HepG2 (cell line): Measurements from ENCODE around the gene TUBA4B. TPM values are rescaled to one million over a fixed set of nuclear protein-coding genes. Genes with fewer than 3 reads are reported as not detected.
A peak's percentile ranks its signal among the peaks of the same experiment; 100 is the strongest.

Experiments used
- ETV5 ChIP-seq: IDR thresholded peaks from 2 replicates; pipeline ENCODE4 v1.6.1; 2018; ENCODE audit warnings: missing biosample characterization, missing genetic modification reagents, inconsistent platforms, borderline replicate concordance
- FOXP1 ChIP-seq, 2 experiments: fragments of 450-650 bp in 1 of 2; IDR thresholded peaks; 2 replicates each; pipeline ENCODE4 v1.6.1; 2017 to 2018; ENCODE audit warnings: antibody characterized with exemption in 1 of 2
- MTF2 ChIP-seq: sonication (generic); formaldehyde crosslinking; IDR thresholded peaks from 2 replicates; pipeline ENCODE4 v1.5.0; 2020; ENCODE audit warnings: missing genetic modification reagents, borderline replicate concordance
- polyA plus RNA-seq, 8 experiments: library from polyadenylated mRNA; depleted of rRNA in 3 of 8; stranded (reverse) in 7 of 8; unstranded in 1 of 8; fragments of >200 nt; fragmentation: Illumina TruSeq in 4 of 8; extraction: Trizol in 4 of 8; gene quantifications; 2 replicates each; pipeline versions ENCODE4 v1.2.1 to v1.2.3, GENCODE V29; 2011 to 2016; ENCODE audit warnings: low read depth in 4 of 8, missing spikeins in 1 of 8, mixed read lengths in 1 of 8; ENCODE audit not compliant: insufficient read depth in 1 of 8
- total RNA-seq, 5 experiments: library from RNA; depleted of rRNA; stranded (reverse); fragments of >200 nt; fragmentation: Illumina TruSeq; extraction: Trizol; gene quantifications; 2 replicates each; pipeline ENCODE4 v1.2.3, GENCODE V29; 2016; ENCODE audit warnings: low read depth in 1 of 5
- TF ChIP-seq, protein P1 (sequence below): sonication (generic); formaldehyde crosslinking; IDR thresholded peaks from 2 replicates; pipeline ENCODE4 v1.5.0; 2020; ENCODE audit warnings: missing genetic modification reagents
- TF ChIP-seq, protein P2 (sequence below): sonication (generic); formaldehyde crosslinking; IDR thresholded peaks from 2 replicates; pipeline ENCODE4 v1.8.1; 2023; ENCODE audit warnings: missing genetic modification reagents, inconsistent platforms, borderline replicate concordance
- TF ChIP-seq, protein P3 (sequence below): sonication (generic); formaldehyde crosslinking; IDR thresholded peaks from 2 replicates; pipeline ENCODE4 v1.5.0; 2020; ENCODE audit warnings: mild to moderate bottlenecking, missing genetic modification reagents
- TF ChIP-seq, protein P4 (sequence below): sonication (generic); formaldehyde crosslinking; IDR thresholded peaks from 2 replicates; pipeline ENCODE4 v1.4.0; 2020; ENCODE audit warnings: missing genetic modification reagents, borderline replicate concordance
- TF ChIP-seq, protein P5 (sequence below): sonication (generic); formaldehyde crosslinking; IDR thresholded peaks from 2 replicates; pipeline ENCODE4 v1.4.0; 2020; ENCODE audit warnings: mild to moderate bottlenecking, low read depth, missing genetic modification reagents
- TF ChIP-seq, protein P6 (sequence below): sonication (generic); formaldehyde crosslinking; IDR thresholded peaks from 2 replicates; pipeline ENCODE4 v1.8.1; 2023; ENCODE audit warnings: mild to moderate bottlenecking, inconsistent platforms, moderate library complexity, missing genetic modification reagents, borderline replicate concordance
- TF ChIP-seq, protein P7 (sequence below): sonication (generic); formaldehyde crosslinking; IDR thresholded peaks from 2 replicates; pipeline ENCODE4 v1.4.0; 2020; ENCODE audit warnings: missing genetic modification reagents, mild to moderate bottlenecking, borderline replicate concordance

The TUBA4B gene
- total and polyA plus RNA-seq, 2 of the 13 experiments (the other 11 are each of a cell fraction or from before 2014, with no cell fraction given) = 0.18 to 0.22 TPM

DNA sequence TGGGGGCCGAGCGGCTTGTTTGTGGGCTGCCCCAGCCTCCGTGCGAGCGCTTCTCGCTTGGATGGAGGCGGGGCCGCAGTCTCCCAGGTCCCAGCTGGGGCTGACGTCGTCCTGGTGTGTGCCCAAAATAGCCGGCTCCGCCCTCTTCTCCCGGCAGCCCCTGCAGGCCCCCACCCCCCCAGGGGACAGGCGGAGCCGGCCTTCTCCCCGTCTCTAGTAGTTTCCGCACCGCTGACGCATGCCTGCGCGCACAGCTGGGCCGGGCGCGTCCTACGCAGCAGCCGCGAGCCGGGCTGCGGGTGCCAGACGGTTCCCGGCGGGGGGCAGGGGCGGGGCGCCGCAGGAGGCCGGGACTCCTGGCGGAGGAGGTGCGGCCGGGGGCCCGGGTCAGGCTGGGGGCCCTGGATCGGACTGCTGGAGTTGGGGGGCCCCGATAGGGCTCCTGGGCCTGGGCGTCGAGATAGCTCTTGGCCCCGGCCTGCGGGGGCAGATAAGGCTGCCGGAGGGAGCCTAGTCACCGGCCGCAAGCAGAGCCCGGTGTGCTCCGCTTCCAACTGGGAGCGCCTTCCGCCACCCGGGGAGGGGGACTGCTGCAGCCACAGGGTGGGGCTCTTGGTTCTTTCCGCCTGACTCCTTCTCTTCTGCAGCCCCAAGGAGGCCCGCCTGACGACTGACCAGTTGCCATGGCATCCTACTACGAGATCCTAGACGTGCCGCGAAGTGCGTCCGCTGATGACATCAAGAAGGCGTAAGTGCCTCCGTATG lies 26.3 kb downstream of the TUBA4B start, which contains the start of gene DNAJB2 (continued):
- no peak; the same call in 1 of the 2 replicates for TF ChIP-seq MTF2 (CRISPR knock-in tag)
- TF ChIP-seq, protein P1, sequence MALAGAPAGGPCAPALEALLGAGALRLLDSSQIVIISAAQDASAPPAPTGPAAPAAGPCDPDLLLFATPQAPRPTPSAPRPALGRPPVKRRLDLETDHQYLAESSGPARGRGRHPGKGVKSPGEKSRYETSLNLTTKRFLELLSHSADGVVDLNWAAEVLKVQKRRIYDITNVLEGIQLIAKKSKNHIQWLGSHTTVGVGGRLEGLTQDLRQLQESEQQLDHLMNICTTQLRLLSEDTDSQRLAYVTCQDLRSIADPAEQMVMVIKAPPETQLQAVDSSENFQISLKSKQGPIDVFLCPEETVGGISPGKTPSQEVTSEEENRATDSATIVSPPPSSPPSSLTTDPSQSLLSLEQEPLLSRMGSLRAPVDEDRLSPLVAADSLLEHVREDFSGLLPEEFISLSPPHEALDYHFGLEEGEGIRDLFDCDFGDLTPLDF (CRISPR knock-in tag) = no peak
- TF ChIP-seq, protein P2, sequence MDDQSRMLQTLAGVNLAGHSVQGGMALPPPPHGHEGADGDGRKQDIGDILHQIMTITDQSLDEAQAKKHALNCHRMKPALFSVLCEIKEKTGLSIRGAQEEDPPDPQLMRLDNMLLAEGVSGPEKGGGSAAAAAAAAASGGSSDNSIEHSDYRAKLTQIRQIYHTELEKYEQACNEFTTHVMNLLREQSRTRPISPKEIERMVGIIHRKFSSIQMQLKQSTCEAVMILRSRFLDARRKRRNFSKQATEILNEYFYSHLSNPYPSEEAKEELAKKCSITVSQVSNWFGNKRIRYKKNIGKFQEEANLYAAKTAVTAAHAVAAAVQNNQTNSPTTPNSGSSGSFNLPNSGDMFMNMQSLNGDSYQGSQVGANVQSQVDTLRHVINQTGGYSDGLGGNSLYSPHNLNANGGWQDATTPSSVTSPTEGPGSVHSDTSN (CRISPR knock-in tag) = no peak; the same call in 1 of the 2 replicates
- TF ChIP-seq ETV5 (CRISPR knock-in tag) = peak; percentile 58; the same call in 1 of the 2 replicates
- TF ChIP-seq, protein P3, sequence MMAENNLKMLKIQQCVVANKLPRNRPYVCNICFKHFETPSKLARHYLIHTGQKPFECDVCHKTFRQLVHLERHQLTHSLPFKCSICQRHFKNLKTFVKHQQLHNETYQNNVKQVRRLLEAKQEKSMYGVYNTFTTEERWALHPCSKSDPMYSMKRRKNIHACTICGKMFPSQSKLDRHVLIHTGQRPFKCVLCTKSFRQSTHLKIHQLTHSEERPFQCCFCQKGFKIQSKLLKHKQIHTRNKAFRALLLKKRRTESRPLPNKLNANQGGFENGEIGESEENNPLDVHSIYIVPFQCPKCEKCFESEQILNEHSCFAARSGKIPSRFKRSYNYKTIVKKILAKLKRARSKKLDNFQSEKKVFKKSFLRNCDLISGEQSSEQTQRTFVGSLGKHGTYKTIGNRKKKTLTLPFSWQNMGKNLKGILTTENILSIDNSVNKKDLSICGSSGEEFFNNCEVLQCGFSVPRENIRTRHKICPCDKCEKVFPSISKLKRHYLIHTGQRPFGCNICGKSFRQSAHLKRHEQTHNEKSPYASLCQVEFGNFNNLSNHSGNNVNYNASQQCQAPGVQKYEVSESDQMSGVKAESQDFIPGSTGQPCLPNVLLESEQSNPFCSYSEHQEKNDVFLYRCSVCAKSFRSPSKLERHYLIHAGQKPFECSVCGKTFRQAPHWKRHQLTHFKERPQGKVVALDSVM = peak; percentile 50; the same call in 1 of the 2 replicates
- TF ChIP-seq, protein P4, sequence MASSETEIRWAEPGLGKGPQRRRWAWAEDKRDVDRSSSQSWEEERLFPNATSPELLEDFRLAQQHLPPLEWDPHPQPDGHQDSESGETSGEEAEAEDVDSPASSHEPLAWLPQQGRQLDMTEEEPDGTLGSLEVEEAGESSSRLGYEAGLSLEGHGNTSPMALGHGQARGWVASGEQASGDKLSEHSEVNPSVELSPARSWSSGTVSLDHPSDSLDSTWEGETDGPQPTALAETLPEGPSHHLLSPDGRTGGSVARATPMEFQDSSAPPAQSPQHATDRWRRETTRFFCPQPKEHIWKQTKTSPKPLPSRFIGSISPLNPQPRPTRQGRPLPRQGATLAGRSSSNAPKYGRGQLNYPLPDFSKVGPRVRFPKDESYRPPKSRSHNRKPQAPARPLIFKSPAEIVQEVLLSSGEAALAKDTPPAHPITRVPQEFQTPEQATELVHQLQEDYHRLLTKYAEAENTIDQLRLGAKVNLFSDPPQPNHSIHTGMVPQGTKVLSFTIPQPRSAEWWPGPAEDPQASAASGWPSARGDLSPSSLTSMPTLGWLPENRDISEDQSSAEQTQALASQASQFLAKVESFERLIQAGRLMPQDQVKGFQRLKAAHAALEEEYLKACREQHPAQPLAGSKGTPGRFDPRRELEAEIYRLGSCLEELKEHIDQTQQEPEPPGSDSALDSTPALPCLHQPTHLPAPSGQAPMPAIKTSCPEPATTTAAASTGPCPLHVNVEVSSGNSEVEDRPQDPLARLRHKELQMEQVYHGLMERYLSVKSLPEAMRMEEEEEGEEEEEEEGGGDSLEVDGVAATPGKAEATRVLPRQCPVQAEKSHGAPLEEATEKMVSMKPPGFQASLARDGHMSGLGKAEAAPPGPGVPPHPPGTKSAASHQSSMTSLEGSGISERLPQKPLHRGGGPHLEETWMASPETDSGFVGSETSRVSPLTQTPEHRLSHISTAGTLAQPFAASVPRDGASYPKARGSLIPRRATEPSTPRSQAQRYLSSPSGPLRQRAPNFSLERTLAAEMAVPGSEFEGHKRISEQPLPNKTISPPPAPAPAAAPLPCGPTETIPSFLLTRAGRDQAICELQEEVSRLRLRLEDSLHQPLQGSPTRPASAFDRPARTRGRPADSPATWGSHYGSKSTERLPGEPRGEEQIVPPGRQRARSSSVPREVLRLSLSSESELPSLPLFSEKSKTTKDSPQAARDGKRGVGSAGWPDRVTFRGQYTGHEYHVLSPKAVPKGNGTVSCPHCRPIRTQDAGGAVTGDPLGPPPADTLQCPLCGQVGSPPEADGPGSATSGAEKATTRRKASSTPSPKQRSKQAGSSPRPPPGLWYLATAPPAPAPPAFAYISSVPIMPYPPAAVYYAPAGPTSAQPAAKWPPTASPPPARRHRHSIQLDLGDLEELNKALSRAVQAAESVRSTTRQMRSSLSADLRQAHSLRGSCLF (CRISPR knock-in tag) = no peak
- TF ChIP-seq, protein P5, sequence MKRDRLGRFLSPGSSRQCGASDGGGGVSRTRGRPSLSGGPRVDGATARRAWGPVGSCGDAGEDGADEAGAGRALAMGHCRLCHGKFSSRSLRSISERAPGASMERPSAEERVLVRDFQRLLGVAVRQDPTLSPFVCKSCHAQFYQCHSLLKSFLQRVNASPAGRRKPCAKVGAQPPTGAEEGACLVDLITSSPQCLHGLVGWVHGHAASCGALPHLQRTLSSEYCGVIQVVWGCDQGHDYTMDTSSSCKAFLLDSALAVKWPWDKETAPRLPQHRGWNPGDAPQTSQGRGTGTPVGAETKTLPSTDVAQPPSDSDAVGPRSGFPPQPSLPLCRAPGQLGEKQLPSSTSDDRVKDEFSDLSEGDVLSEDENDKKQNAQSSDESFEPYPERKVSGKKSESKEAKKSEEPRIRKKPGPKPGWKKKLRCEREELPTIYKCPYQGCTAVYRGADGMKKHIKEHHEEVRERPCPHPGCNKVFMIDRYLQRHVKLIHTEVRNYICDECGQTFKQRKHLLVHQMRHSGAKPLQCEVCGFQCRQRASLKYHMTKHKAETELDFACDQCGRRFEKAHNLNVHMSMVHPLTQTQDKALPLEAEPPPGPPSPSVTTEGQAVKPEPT (CRISPR knock-in tag) = peak; percentile 31; the same call in 1 of the 2 replicates
- TF ChIP-seq, protein P6, sequence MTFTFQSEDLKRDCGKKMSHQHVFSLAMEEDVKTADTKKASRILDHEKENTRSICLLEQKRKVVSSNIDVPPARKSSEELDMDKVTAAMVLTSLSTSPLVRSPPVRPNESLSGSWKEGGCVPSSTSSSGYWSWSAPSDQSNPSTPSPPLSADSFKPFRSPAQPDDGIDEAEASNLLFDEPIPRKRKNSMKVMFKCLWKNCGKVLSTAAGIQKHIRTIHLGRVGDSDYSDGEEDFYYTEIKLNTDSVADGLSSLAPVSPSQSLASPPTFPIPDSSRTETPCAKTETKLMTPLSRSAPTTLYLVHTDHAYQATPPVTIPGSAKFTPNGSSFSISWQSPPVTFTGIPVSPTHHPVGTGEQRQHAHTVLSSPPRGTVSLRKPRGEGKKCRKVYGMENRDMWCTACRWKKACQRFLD = no peak
- no peak for TF ChIP-seq FOXP1 (IDR thresholded peaks at IDR 0.05)
- no peak for TF ChIP-seq FOXP1 (CRISPR knock-in tag; IDR thresholded peaks at IDR 0.05)
- TF ChIP-seq, protein P7, sequence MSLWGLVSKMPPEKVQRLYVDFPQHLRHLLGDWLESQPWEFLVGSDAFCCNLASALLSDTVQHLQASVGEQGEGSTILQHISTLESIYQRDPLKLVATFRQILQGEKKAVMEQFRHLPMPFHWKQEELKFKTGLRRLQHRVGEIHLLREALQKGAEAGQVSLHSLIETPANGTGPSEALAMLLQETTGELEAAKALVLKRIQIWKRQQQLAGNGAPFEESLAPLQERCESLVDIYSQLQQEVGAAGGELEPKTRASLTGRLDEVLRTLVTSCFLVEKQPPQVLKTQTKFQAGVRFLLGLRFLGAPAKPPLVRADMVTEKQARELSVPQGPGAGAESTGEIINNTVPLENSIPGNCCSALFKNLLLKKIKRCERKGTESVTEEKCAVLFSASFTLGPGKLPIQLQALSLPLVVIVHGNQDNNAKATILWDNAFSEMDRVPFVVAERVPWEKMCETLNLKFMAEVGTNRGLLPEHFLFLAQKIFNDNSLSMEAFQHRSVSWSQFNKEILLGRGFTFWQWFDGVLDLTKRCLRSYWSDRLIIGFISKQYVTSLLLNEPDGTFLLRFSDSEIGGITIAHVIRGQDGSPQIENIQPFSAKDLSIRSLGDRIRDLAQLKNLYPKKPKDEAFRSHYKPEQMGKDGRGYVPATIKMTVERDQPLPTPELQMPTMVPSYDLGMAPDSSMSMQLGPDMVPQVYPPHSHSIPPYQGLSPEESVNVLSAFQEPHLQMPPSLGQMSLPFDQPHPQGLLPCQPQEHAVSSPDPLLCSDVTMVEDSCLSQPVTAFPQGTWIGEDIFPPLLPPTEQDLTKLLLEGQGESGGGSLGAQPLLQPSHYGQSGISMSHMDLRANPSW (CRISPR knock-in tag) = no peak
